ENCODE measurements around the gene RGR.

Gene RGR

GRCh38 chr10:84254552-84255478 lies 10.0 kb downstream of the RGR start:
- TF ChIP-seq YY1 (IDR thresholded peaks at IDR 0.05; ENCODE audit: low read depth) (no peak), EP300 (IDR thresholded peaks at IDR 0.05; ENCODE audit: borderline replicate concordance) (no peak), REST (IDR thresholded peaks at IDR 0.05; ENCODE audit: low read depth) (no peak), EGR1 (IDR thresholded peaks at IDR 0.05) (no peak), ZBTB7A (IDR thresholded peaks at IDR 0.05; ENCODE audit: low read depth) (no peak), TCF12 (IDR thresholded peaks at IDR 0.05; ENCODE audit: low read depth) (no peak), FOXM1 (IDR thresholded peaks at IDR 0.05; ENCODE audit: borderline replicate concordance, low read depth) (no peak), RAD21 (IDR thresholded peaks at IDR 0.05; ENCODE audit: low read depth) (no peak)

- TF ChIP-seq YY1 (IDR thresholded peaks at IDR 0.05; ENCODE audit: low read depth) (no peak), REST (IDR thresholded peaks at IDR 0.05; ENCODE audit: low read depth) (no peak), EGR1 (IDR thresholded peaks at IDR 0.05) (no peak), CREB1 (IDR thresholded peaks at IDR 0.05; ENCODE audit: low read depth) (no peak), RAD21 (IDR thresholded peaks at IDR 0.05; ENCODE audit: low read depth) (peak; percentile 38; the same call in 1 of the 2 replicates), MAX (IDR thresholded peaks at IDR 0.05) (peak; percentile 81), EP300 (IDR thresholded peaks at IDR 0.05; ENCODE audit: borderline replicate concordance) (no peak), TEAD4 (IDR thresholded peaks at IDR 0.05) (no peak)
Measured at GRCh38 chr10:84256510-84257342, 11.9 kb downstream of the RGR start.

GRCh38 chr10:84257343-84258020 lies 12.6 kb downstream of the RGR start:
- TF ChIP-seq TAF1 (IDR thresholded peaks at IDR 0.05; ENCODE audit: low read depth) (no peak), CREB1 (IDR thresholded peaks at IDR 0.05; ENCODE audit: low read depth) (no peak), TCF12 (IDR thresholded peaks at IDR 0.05; ENCODE audit: low read depth) (no peak), EGR1 (IDR thresholded peaks at IDR 0.05) (no peak), RAD21 (IDR thresholded peaks at IDR 0.05; ENCODE audit: low read depth) (no peak), ZBTB7A (IDR thresholded peaks at IDR 0.05; ENCODE audit: low read depth) (no peak), REST (IDR thresholded peaks at IDR 0.05; ENCODE audit: low read depth) (no peak), TEAD4 (IDR thresholded peaks at IDR 0.05) (no peak), EP300 (IDR thresholded peaks at IDR 0.05; ENCODE audit: borderline replicate concordance) (no peak), YY1 (IDR thresholded peaks at IDR 0.05; ENCODE audit: low read depth) (no peak), MAX (IDR thresholded peaks at IDR 0.05) (no peak), NFIC (IDR thresholded peaks at IDR 0.05) (no peak), USF1 (IDR thresholded peaks at IDR 0.05) (no peak), FOXM1 (IDR thresholded peaks at IDR 0.05; ENCODE audit: borderline replicate concordance, low read depth) (no peak), CEBPB (IDR thresholded peaks at IDR 0.05) (no peak)
